Right kidney (tissue), 1 donor: ENCODE results near the gene F11R.
"Not testable (repeated sequence)": the region's sequence is repeated elsewhere in the genome, so short reads cannot be mapped to it uniquely, and the experiment has no call there.

Experiments
- DNase-seq: peaks from one replicate; pipeline ENCODE4 v3.0.0-alpha.2; 2016

Gene F11R

DNA sequence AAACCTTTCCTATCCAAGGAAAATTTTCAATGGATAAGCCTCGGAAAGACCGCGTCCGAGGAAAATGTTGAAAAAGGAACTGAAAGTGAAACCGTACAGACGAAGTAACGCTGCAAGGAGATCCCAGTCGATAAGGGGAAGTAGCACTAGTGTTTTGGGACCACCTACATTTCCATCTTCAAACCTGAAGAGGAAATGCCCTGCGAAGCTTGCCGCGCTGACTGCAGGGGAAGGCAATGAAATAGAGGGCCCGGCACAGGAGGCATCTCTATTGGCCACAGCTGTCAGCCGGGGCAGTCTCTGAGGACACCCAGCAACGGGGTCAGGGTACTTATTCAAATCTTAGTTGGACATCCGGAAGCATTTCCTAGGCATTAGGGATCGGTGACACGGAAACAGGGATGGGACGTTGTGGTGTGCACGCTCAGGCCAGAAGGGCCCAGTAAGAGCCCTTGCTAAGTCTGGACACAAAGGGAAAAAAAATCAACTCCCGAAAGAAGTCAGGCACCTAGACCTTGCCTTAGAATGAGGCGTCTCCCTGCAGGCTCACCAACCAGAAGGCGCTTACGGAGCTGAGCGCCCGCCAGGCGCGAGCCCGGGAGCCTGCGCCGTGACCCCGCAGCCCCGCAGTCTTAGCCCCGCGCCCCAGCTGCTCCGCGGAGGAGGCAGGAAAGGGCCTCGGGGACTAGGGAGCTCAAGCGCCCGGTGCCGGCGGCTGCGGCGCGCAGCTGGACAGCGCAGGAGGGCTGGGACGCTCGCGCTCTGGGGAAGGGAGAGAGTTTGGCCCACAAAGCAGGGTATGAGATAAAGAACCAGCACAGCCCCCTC is 24.2 kb upstream of the F11R start:
- DNase-seq, result peak; percentile 95

GRCh38 chr1:161044535-161044907 is 23.6 kb upstream of the F11R start:
- DNase-seq, result no peak

GRCh38 chr1:161039546-161039945 is 18.6 kb upstream of the F11R start:
- no peak for DNase-seq

DNA sequence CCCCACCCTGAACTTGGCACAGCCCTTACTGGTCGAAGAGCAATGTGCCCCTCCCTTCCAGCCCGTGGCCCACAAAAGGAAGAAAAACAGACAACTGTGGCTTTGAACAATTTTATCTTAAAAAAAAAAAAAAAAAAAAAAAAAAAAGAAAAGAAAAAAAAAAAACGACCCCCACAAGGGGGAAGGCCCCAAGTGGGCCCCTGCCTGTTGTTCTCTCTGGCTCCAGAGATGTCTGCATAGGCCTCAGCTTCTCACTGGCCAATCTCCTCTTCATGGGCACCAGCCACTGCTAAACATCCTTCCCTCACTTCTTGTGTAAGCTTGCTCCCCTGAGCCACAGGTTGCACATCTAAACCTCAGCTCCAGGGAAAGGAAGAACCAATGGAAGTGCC is 18.2 kb upstream of the F11R start:
- DNase-seq, result no peak

DNA sequence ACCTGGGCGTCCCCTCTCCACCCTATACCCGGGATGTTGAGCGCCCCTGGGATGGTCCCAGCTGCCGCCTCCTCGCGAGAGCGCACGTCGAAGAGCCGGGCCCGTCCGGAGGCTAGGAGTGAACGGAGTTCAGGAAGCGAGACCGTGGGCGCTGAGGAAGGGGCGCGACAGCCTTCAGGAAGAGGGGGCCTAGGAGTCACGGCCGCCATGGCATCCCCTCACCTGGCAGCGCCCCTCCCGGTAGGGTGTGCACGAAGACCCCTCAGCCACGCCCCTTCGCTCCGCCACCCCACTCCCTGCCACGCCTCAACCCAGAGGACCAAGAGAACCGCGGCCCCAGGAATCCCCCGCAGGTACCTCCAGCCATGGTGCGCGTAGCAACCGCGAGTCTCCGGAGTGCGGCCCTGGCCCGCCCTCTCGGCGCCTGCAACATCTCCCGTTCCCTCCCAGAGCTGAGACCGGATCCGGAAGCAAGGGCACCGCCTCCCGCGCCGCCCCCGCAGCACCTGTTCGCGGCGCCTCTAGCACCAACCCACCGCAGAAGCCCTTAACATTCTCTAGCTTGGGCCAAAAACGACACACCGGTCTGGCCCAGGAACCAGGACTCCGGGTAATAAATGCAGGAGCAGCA is 17.7 kb upstream of the F11R start, which contains the start of gene TSTD1:
Gene TSTD1 (minus strand): TSS at position 442 of the 631 bp plus-strand sequence. CDS start 75 bp downstream, at position 367.
- DNase-seq, result peak; percentile 75

DNA sequence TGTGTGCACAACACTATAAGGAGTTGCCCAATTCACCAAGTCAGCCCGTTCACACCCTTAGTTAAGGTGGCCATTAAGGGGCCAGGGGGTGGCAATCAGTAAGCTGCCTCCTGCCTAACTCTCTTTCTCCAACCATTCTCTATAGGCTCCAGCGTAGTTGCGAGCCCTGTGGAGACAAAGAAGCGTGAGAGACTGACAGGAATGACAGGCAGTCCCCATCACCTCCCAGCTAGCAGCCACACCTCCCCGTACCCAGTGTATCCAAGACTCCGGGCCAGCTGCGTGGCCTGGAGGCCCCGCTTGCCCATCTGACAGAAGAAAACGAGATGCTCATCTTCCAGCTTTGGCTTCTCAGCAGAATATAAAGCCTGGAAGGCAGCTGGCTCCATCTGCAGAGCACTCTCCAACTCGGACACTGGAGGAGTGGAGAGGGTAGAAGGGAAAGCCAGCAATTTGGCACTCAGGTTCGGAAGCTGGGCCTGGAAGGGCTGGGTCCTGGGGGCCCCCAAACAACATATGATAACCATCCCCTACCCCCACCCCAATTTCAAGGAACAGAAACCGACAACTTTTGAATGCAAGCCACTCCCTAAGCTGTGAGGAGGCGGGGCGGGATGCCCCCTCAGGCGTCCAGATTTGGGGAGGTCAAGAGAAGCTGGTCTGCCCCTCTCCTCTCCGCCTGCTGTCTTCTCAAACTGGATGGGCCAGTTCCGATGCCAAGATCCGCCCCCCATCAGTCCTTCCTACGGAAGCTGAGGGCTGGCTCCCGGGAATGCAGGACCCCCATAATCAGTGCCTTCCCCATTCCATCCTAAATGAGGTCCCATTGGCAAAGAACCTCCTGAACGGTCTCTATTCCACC is 16.9 kb upstream of the F11R start:
- DNase-seq, result no peak

GRCh38 chr1:161033751-161034150 is 12.8 kb upstream of the F11R start:
- DNase-seq, result no peak

GRCh38 chr1:161032409-161032808 is 11.5 kb upstream of the F11R start:
- no peak for DNase-seq

DNA sequence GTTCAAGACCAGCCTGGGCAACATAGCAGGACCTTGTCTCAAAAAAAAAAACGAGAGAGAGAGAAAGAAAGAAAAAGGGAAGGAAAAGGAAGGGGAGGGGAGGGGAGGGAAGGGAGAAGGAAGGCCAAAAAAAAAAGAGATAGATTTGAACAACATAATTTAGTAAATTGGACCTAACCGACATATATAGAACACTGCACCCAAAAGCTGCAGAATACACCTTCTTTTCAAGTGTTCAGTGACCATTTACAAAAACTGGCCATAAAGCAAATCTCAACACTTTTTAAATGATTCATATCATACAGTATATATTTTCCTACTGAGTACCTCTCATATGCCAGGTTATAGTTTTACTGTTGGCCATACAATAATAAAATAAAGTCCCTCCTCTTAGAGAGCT is 10.9 kb upstream of the F11R start:
- no peak for DNase-seq

- not testable (repeated sequence) for DNase-seq
Measured at GRCh38 chr1:161029466-161029865, 8.5 kb upstream of the F11R start.

DNA sequence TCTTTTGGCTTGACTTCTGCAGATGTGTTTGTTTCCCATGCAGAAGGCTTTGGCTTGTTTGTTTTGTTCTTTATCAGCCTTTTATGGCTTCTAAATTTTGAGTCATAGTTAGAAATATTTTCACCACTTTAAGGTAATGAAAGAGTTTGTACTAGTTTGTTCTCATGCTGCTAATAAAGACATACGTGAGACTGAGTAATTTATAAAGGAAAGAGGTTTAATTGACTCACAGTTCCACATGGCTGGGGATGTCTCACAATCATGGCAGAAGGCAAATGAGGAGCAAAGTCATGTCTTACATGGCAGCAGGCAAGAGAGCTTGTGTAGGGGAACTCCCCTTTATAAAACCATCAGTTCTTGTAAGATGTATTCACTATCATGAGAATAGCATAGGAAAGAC is 6.0 kb upstream of the F11R start:
- not testable (repeated sequence) for DNase-seq

DNA sequence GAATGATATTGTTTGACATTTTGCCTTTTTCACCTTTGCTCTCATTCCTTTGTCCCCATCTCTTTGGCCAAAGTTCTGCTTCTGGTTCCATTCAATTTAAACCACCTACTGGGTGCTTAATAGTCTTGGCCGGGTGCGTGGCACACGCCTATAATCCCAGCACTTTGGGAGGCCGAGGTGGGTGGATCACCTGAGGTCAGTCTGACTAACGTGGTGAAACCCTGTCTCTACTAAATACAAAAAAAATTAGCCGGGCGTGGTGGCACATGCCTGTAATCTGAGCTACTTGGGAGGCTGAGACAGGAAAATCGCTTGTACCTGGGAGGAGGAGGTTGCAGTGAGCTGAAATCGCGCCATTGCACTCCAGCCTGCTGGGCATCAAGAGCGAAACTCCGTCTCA is 1.5 kb upstream of the F11R start:
- DNase-seq, result not testable (repeated sequence)

- no peak for DNase-seq
Measured at GRCh38 chr1:161021970-161022353, 1.0 kb upstream of the F11R start.

DNA sequence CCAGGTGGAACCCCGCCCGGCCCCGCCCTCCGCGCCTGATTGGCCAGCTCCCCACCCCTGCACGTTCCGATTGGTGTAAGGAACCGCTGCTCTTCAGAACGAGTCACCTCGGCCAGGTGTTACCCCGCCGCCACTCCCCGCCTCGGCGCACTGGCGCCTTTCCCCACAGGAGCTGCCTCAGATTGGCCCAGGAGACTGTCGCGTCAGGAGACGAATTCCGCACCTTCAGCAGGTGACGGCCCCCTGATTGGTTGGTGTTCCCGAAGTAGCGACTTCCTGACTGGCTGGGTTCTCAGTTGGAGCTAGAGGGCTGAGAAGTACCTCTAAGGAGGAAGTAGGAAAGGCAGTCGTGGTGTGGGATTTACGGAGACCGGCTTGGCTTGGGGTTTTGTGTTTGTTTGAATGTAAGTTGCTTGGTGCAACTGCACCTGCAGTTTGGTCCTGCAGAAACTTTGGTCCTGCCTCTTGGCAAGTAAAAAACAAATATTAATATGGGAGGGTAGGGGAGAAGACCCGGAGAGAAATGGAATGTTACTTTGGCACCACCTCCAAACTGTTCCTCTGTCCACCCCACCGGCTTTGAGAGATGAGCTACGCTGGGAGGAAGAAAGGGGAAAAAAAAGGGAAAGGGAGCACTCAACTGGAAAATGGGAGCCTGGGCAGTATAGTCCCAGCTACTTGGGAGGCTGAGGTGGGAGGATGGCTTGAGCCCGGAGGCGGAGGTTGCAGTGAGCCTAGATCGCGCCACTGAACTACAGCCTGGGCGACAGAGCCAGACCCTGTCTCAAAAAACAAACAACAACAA is 415 bp upstream of the F11R start:
- DNase-seq, result peak; percentile 83

DNA sequence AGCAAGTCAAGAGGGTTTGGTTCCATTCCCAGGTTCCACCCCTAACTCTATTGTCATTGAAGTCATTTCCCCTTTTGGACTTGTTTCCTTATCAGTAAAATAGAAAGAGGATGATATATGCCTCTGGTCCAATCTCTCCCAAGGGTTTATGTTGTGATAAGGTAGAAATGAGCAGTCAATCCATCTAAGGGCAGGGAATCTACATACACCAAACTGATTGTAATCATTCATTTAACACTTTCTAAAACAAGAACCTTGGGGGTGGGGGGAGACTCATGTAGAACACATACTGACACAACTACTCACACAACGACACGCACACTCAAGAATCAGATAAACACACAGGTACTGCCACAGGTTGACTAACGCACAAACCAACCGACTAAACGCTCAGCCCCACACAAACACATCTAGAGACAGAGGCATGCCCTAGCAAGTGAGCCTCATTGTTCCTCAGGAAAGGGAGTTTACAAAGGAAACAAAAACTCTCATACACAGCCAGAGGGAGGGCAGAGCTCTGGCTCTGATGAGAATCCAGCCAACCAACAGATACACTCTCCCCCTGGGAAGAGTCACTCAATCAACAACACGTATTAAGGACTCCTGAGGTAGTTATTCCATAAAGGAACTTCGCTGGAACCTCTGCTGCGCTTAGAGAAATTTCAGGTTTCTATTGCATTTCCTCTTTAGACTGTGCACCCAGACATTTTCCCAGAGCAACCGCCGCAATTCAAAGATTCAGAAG is 1.0 kb downstream of the F11R start:
- no peak for DNase-seq

GRCh38 chr1:161019111-161019660 is 1.8 kb downstream of the F11R start:
- DNase-seq, result not testable (repeated sequence)

DNA sequence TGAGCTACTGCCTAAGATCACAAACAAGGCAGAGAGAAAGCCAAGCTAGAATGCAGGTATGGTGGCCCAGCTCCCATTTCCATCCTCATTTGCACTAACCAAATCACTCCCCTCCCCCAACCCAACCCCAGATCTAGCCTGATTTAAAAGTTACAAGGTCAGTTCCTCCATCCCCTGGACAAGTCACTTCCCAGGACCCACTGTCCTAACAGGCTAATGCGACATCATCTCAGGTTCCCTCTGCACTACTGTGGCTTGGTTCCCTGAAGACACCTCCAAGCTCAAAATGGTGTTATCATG is 2.4 kb downstream of the F11R start:
- no peak for DNase-seq

- DNase-seq, result no peak
Measured at GRCh38 chr1:161017756-161018630, 3.0 kb downstream of the F11R start.

DNA sequence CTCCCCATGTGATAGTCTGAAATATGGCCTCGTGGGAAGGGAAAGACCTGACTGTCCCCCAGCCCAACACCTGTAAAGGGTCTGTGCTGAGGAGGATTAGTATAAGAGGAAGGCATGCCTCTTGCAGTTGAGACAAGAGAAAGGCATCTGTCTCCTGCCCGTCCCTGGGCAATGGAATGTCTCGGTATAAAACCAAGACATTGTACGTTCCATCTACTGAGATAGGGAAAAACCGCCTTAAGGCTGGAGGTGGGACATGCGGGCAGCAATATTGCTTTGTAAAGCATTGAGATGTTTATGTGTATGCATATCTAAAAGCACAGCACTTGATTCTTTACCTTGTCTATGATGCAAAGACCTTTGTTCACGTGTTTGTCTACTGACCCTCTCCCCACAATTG is 3.8 kb downstream of the F11R start:
- DNase-seq, result not testable (repeated sequence)

DNA sequence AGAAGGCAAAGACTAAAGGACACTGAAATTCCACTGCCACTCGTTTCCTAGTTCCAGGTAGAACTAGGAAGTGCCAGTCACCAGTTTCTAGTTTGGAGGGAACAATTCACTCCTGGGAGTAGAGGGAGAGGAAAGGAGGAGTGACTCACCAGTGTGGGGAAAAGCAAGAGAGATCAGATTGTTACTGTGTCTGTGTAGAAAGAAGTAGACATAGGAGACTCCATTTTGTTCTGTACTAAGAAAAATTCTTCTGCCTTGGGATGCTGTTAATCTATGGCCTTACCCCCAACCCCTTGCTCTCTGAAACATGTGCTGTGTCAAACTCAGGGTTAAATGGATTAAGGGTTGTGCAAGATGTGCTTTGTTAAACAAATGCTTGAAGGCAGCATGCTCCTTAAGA is 4.3 kb downstream of the F11R start:
- not testable (repeated sequence) for DNase-seq
